Measurements from ENCODE around the gene SETBP1. TPM values are rescaled to one million over a fixed set of nuclear protein-coding genes. Genes with fewer than 3 reads are reported as not detected.

Gene SETBP1
- total RNA-seq, 1 donor from 2014 or later: 39.5 TPM

- H3K27me3 ChIP-seq: no peaks in the 10 kb centered on the region
- no peak overlapping the region for H3K4me3 ChIP-seq
- ATAC-seq: no peak
- no peaks in the 10 kb centered on the region for H3K9me3 ChIP-seq
- no peak for DNase-seq
- no peak overlapping the region for H3K27ac ChIP-seq
- no peaks in the 10 kb centered on the region for H3K36me3 ChIP-seq
- intact Hi-C loops (cut with DNase I): no loop called here
- H3K4me1 ChIP-seq: peaks cover 11% of the 10 kb centered on the region
- TF ChIP-seq, protein P1, sequence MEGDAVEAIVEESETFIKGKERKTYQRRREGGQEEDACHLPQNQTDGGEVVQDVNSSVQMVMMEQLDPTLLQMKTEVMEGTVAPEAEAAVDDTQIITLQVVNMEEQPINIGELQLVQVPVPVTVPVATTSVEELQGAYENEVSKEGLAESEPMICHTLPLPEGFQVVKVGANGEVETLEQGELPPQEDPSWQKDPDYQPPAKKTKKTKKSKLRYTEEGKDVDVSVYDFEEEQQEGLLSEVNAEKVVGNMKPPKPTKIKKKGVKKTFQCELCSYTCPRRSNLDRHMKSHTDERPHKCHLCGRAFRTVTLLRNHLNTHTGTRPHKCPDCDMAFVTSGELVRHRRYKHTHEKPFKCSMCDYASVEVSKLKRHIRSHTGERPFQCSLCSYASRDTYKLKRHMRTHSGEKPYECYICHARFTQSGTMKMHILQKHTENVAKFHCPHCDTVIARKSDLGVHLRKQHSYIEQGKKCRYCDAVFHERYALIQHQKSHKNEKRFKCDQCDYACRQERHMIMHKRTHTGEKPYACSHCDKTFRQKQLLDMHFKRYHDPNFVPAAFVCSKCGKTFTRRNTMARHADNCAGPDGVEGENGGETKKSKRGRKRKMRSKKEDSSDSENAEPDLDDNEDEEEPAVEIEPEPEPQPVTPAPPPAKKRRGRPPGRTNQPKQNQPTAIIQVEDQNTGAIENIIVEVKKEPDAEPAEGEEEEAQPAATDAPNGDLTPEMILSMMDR (IDR thresholded peaks at IDR 0.05): no peak
These were observed 216.2 kb downstream of the SETBP1 start for GRCh38 chr18:44896846-44897245.

DNA sequence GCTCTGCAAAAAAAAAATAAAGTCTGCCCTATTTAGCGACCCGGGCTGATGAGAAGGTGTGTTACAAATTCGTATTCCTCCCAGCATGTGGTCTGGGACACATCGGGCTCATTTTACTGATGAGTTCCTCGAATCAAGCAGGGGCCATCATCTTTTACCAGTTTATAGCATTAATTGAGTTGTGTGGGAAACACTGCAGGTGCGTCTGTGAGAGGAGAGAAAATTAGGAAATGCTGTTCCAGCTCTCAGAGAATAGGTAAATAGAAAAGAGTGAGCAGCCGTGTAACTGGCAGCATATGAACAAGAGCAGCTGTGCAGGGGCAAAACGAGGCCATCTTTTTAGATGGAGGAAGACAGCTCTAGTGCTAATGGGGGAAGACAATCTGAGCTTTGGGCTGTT lies 216.7 kb downstream of the SETBP1 start:
- no peak overlapping the region for H3K4me3 ChIP-seq
- H3K36me3 ChIP-seq: no peaks in the 10 kb centered on the region
- no peak overlapping the region for H3K27ac ChIP-seq
- no peaks in the 10 kb centered on the region for H3K27me3 ChIP-seq
- ATAC-seq (no peak), DNase-seq (no peak)
- no peaks in the 10 kb centered on the region for H3K9me3 ChIP-seq
- intact Hi-C loops (cut with DNase I): no loop called here
- peaks cover 11% of the 10 kb centered on the region for H3K4me1 ChIP-seq
- TF ChIP-seq, protein P1 (IDR thresholded peaks at IDR 0.05): no peak

DNA sequence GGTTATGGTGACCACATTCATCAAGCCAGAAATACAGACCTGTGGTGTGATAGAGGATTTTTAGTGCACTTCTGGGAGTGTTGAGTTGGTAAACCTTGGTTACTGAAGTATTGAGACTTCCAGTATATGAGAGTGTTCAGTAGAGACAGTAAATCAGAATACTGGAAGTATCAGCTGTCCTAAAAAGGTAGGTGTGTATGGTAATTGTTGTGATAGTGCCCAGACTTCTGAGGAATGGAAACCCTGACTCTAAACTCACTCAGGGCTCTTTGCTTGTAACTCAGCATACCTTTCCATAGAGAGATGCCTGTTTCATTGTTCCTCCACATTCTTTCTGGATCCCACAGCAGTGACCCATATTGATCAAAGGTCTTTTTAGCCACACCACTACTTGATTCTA lies 217.1 kb downstream of the SETBP1 start:
- TF ChIP-seq, protein P1 (IDR thresholded peaks at IDR 0.05): no peak
- H3K36me3 ChIP-seq: no peaks in the 10 kb centered on the region
- ATAC-seq (no peak), DNase-seq (no peak)
- H3K4me1 ChIP-seq: peaks cover 11% of the 10 kb centered on the region
- intact Hi-C loops (cut with DNase I): no loop called here
- no peaks in the 10 kb centered on the region for H3K9me3 ChIP-seq
- no peak overlapping the region for H3K4me3 ChIP-seq
- H3K27me3 ChIP-seq: no peaks in the 10 kb centered on the region
- no peak overlapping the region for H3K27ac ChIP-seq

- Histone ChIP-seq H3K27me3 (no peaks in the 10 kb centered on the region), H3K27ac (no peak overlapping the region), H3K4me3 (no peak overlapping the region), H3K36me3 (no peaks in the 10 kb centered on the region), H3K4me1 (peaks cover 9% of the 10 kb centered on the region), H3K9me3 (no peaks in the 10 kb centered on the region)
- DNase-seq (no peak), ATAC-seq (no peak)
- TF ChIP-seq, protein P1 (IDR thresholded peaks at IDR 0.05): no peak
- intact Hi-C loops (cut with DNase I): no loop called here
These were observed 217.8 kb downstream of the SETBP1 start for GRCh38 chr18:44898498-44898897.

GRCh38 chr18:44899832-44900231 lies 219.1 kb downstream of the SETBP1 start:
- DNase-seq (no peak), ATAC-seq (no peak)
- Histone ChIP-seq H3K36me3 (no peaks in the 10 kb centered on the region), H3K27ac (no peak overlapping the region), H3K4me1 (peaks cover 3% of the 10 kb centered on the region), H3K4me3 (no peak overlapping the region), H3K27me3 (no peaks in the 10 kb centered on the region), H3K9me3 (no peaks in the 10 kb centered on the region)
- intact Hi-C loops (cut with DNase I): no loop called here
- TF ChIP-seq, protein P1 (IDR thresholded peaks at IDR 0.05): no peak

DNA sequence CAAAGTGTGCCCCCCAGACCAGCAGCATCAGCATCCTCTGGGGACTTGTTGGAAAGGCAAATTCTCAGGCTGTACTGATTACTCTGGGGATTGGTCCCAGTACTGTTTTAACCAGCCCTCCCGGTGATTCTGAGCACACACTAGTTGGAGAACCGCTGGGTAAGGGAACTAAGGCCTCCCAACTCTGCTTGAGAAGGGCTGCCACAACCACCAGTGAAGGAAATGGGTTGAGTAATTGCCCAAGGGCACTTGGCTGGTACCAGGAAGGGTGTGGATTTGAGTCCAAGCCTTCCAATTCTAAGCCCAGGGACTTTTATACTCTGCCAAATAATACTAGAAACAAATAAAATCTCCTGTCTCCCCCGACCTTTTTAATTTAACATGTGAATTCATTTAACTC lies 219.9 kb downstream of the SETBP1 start:
- intact Hi-C loops (cut with DNase I): no loop called here
- H3K4me1 ChIP-seq: peaks cover 3% of the 10 kb centered on the region
- ATAC-seq (no peak), DNase-seq (no peak)
- H3K4me3 ChIP-seq: no peak overlapping the region
- H3K27me3 ChIP-seq: no peaks in the 10 kb centered on the region
- TF ChIP-seq, protein P1 (IDR thresholded peaks at IDR 0.05): no peak
- no peaks in the 10 kb centered on the region for H3K36me3 ChIP-seq
- H3K9me3 ChIP-seq: no peaks in the 10 kb centered on the region
- no peak overlapping the region for H3K27ac ChIP-seq
